Measurements from ENCODE around the gene UPK3BL1.
"Not testable (repeated sequence)": the region's sequence is repeated elsewhere in the genome, so short reads cannot be mapped to it uniquely, and the experiment has no call there.

The UPK3BL1 gene

GRCh38 chr7:102642691-102643090 is at the start of gene UPK3BL1:
UPK3BL1 (minus strand) TSS chr7:102642791; CDS start chr7:102642741, 50 bp downstream.
- not testable (repeated sequence) for H3K27me3 ChIP-seq (ENCODE audit: insufficient read depth, low read depth, severe bottlenecking); DNase-seq; H3K4me3 ChIP-seq (ENCODE audit: low read depth, low read length); H3K9me3 ChIP-seq (ENCODE audit: severe bottlenecking); H3K36me3 ChIP-seq; H3K27ac ChIP-seq

GRCh38 chr7:102690602-102691001 is 48.0 kb upstream of the UPK3BL1 start:
- H3K27ac ChIP-seq; H3K4me3 ChIP-seq (ENCODE audit: low read depth, low read length); H3K9me3 ChIP-seq (ENCODE audit: severe bottlenecking); H3K27me3 ChIP-seq (ENCODE audit: insufficient read depth, low read depth, severe bottlenecking); DNase-seq; H3K36me3 ChIP-seq: not testable (repeated sequence)

GRCh38 chr7:102689436-102690282 is 47.1 kb upstream of the UPK3BL1 start:
- H3K9me3 ChIP-seq (ENCODE audit: severe bottlenecking); H3K27ac ChIP-seq; H3K27me3 ChIP-seq (ENCODE audit: insufficient read depth, low read depth, severe bottlenecking); H3K4me3 ChIP-seq (ENCODE audit: low read depth, low read length); H3K36me3 ChIP-seq; DNase-seq: not testable (repeated sequence)

- not testable (repeated sequence) for DNase-seq
Observed at GRCh38 chr7:102688299-102689036, 45.9 kb upstream of the UPK3BL1 start.

GRCh38 chr7:102682560-102682959 is 40.0 kb upstream of the UPK3BL1 start:
- H3K27ac ChIP-seq; DNase-seq; H3K27me3 ChIP-seq (ENCODE audit: insufficient read depth, low read depth, severe bottlenecking); H3K4me3 ChIP-seq (ENCODE audit: low read depth, low read length); H3K9me3 ChIP-seq (ENCODE audit: severe bottlenecking); H3K36me3 ChIP-seq: not testable (repeated sequence)

More at GRCh38 chr7:102688299-102689036, 45.9 kb upstream of the UPK3BL1 start:
- H3K27me3 ChIP-seq (ENCODE audit: insufficient read depth, low read depth, severe bottlenecking); H3K27ac ChIP-seq; H3K36me3 ChIP-seq; H3K4me3 ChIP-seq (ENCODE audit: low read depth, low read length); H3K9me3 ChIP-seq (ENCODE audit: severe bottlenecking): not testable (repeated sequence)

- not testable (repeated sequence) for H3K27me3 ChIP-seq (ENCODE audit: insufficient read depth, low read depth, severe bottlenecking); H3K9me3 ChIP-seq (ENCODE audit: severe bottlenecking); DNase-seq; H3K36me3 ChIP-seq; H3K27ac ChIP-seq; H3K4me3 ChIP-seq (ENCODE audit: low read depth, low read length)
Observed at GRCh38 chr7:102680780-102681179, 38.2 kb upstream of the UPK3BL1 start.

GRCh38 chr7:102675545-102675944 is 33.0 kb upstream of the UPK3BL1 start:
- not testable (repeated sequence) for H3K36me3 ChIP-seq, DNase-seq

GRCh38 chr7:102673447-102674067 is 31.0 kb upstream of the UPK3BL1 start:
- H3K4me3 ChIP-seq (ENCODE audit: low read depth, low read length); DNase-seq; H3K36me3 ChIP-seq; H3K9me3 ChIP-seq (ENCODE audit: severe bottlenecking); H3K27ac ChIP-seq; H3K27me3 ChIP-seq (ENCODE audit: insufficient read depth, low read depth, severe bottlenecking): not testable (repeated sequence)

More at GRCh38 chr7:102675545-102675944, 33.0 kb upstream of the UPK3BL1 start:
- H3K27ac ChIP-seq; H3K27me3 ChIP-seq (ENCODE audit: insufficient read depth, low read depth, severe bottlenecking); H3K9me3 ChIP-seq (ENCODE audit: severe bottlenecking); H3K4me3 ChIP-seq (ENCODE audit: low read depth, low read length): not testable (repeated sequence)

- not testable (repeated sequence) for H3K36me3 ChIP-seq; H3K27me3 ChIP-seq (ENCODE audit: insufficient read depth, low read depth, severe bottlenecking); H3K27ac ChIP-seq; DNase-seq; H3K4me3 ChIP-seq (ENCODE audit: low read depth, low read length); H3K9me3 ChIP-seq (ENCODE audit: severe bottlenecking)
Observed at GRCh38 chr7:102671956-102672307, 29.3 kb upstream of the UPK3BL1 start.

- 0 out of 2 replicates have a peak, but pooled peaks have one; percentile 6 for TF ChIP-seq CTCF (IDR thresholded peaks at IDR 0.05; ENCODE audit: low read depth, low read length)
- peak; percentile 94 for DNase-seq
- not testable (repeated sequence) for H3K9me3 ChIP-seq (ENCODE audit: severe bottlenecking); H3K27me3 ChIP-seq (ENCODE audit: insufficient read depth, low read depth, severe bottlenecking); H3K36me3 ChIP-seq; H3K27ac ChIP-seq
- peak within 1 kb of the TSS; percentile 45 for H3K4me3 ChIP-seq (ENCODE audit: low read depth, low read length)
Observed at GRCh38 chr7:102671166-102671955, 28.8 kb upstream of the UPK3BL1 start, which contains the start of gene POLR2J2. POLR2J2 (minus strand) TSS chr7:102671663; CDS start chr7:102671601, 62 bp downstream.

- H3K9me3 ChIP-seq (ENCODE audit: severe bottlenecking); DNase-seq; H3K27me3 ChIP-seq (ENCODE audit: insufficient read depth, low read depth, severe bottlenecking); H3K27ac ChIP-seq; H3K36me3 ChIP-seq; H3K4me3 ChIP-seq (ENCODE audit: low read depth, low read length): not testable (repeated sequence)
Observed at GRCh38 chr7:102667523-102667922, 24.9 kb upstream of the UPK3BL1 start.

- not testable (repeated sequence) for H3K9me3 ChIP-seq (ENCODE audit: severe bottlenecking); H3K36me3 ChIP-seq; DNase-seq; H3K27me3 ChIP-seq (ENCODE audit: insufficient read depth, low read depth, severe bottlenecking); H3K4me3 ChIP-seq (ENCODE audit: low read depth, low read length); H3K27ac ChIP-seq
Observed at GRCh38 chr7:102666850-102667249, 24.3 kb upstream of the UPK3BL1 start.
